Neural progenitor cell (in vitro differentiated cells): ENCODE measurements around the gene C11orf86.

Experiments used
- EZH2 ChIP-seq: fragments of 200-600 bp; sonication (generic); IDR thresholded peaks from 2 replicates; pipeline ENCODE4 v1.6.1; 2017; ENCODE audit warnings: antibody characterized with exemption, mild to moderate bottlenecking, moderate library complexity
- TF ChIP-seq, protein P1 (sequence below): fragments of 200-600 bp; sonication (generic); IDR thresholded peaks from 2 replicates; pipeline ENCODE4 v1.5.1; 2017; ENCODE audit warnings: antibody characterized with exemption, mild to moderate bottlenecking

DNA sequence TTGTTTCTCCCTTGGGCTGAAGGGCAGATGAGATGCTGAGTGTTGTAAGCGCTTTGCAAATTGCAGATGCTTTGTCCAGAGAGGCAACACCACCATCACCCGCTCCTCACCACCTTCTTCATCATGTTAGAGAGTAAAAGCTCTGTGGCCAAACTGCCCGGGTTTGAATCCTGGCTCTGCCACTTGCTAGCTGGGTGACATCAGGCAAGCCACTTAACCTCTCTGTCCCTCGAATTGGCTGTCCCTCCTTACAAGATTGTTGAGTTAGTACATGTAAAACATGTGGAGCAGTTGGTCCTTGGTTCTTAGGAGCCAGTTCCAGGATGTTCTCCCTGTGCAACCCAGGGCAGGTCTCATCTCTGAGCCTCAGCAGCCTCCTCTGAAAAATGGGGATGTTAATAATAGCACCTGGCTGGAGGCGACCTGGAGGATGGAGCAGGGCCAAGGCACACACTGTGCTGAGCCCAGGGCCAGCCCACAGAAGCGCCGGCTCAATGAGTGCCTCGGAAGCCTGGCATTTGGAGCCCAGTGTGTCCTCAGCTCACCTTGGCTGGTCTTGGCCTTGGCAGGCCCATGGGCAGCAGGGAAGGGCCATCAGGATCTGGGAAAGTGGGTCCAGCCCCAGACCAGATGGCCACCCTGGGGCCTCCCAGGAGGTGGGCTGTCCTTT, 10.5 kb downstream of the C11orf86 start:
- TF ChIP-seq, protein P1, sequence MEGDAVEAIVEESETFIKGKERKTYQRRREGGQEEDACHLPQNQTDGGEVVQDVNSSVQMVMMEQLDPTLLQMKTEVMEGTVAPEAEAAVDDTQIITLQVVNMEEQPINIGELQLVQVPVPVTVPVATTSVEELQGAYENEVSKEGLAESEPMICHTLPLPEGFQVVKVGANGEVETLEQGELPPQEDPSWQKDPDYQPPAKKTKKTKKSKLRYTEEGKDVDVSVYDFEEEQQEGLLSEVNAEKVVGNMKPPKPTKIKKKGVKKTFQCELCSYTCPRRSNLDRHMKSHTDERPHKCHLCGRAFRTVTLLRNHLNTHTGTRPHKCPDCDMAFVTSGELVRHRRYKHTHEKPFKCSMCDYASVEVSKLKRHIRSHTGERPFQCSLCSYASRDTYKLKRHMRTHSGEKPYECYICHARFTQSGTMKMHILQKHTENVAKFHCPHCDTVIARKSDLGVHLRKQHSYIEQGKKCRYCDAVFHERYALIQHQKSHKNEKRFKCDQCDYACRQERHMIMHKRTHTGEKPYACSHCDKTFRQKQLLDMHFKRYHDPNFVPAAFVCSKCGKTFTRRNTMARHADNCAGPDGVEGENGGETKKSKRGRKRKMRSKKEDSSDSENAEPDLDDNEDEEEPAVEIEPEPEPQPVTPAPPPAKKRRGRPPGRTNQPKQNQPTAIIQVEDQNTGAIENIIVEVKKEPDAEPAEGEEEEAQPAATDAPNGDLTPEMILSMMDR = no peak
- TF ChIP-seq EZH2 = no peak
